ENCODE data around the gene ZSCAN18.

ZSCAN18 gene

DNA sequence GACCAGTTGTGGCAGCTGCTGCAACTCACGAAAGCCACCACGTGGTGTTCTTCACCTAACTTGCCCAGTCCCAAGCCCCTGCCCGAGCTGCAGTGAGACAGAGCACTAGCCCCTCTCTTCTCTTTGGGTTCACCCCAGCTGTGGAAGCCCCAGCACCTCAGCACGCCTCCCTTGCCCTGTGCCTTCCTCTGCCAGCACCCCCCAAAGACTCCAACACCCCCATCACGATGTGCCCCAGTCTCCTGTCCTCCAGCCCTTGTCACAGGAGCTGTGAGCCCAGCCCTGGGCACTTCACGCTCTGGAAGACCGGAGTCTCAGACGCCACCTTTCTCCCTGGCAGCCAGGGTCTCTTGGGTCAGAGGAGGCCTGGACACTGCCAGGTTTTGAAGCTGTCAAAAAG, 41.2 kb downstream of the ZSCAN18 start:
- DNase-seq, result no peak
- Histone ChIP-seq H3K9me3 (peaks cover 2 to 18% (median 3%) of the 10 kb centered on the region in 3 donors), H3K4me3 (no peak overlapping the region), H3K4me1 (peaks cover 0 to 12% (median 11%) of the 10 kb centered on the region in 4 donors), H3K27ac (no peak overlapping the region), H3K36me3 (no peaks in the 10 kb centered on the region), H3K27me3 (no peaks in the 10 kb centered on the region)
- intact Hi-C loops (cut with DNase I; ENCODE audit: low total_unique reads), result no loop called here
- TF ChIP-seq, protein P1, sequence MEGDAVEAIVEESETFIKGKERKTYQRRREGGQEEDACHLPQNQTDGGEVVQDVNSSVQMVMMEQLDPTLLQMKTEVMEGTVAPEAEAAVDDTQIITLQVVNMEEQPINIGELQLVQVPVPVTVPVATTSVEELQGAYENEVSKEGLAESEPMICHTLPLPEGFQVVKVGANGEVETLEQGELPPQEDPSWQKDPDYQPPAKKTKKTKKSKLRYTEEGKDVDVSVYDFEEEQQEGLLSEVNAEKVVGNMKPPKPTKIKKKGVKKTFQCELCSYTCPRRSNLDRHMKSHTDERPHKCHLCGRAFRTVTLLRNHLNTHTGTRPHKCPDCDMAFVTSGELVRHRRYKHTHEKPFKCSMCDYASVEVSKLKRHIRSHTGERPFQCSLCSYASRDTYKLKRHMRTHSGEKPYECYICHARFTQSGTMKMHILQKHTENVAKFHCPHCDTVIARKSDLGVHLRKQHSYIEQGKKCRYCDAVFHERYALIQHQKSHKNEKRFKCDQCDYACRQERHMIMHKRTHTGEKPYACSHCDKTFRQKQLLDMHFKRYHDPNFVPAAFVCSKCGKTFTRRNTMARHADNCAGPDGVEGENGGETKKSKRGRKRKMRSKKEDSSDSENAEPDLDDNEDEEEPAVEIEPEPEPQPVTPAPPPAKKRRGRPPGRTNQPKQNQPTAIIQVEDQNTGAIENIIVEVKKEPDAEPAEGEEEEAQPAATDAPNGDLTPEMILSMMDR (IDR thresholded peaks at IDR 0.05), result no peak

DNA sequence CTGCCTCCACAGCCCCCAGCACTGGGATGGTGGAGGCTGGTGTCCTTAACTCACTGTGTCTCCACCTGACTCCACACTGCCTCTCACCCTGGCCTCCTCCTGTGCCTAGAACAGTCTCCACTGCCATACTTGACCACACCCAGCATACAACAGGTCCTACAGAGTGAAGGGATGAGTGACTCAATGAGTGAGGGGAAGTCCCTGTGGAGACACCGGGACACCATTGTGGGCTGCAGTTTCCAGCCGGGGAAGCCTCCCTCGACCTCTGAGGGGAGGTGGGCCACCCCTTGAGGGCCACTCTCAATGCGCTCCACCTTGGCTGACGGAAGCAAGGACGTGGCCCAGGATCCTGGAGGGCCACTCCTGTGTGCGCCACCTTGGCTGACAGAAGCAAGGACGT, 41.8 kb downstream of the ZSCAN18 start:
- Histone ChIP-seq H3K36me3 (no peaks in the 10 kb centered on the region), H3K27ac (no peak overlapping the region), H3K4me3 (no peak overlapping the region), H3K4me1 (peaks cover 0 to 12% (median 11%) of the 10 kb centered on the region in 4 donors), H3K27me3 (no peaks in the 10 kb centered on the region), H3K9me3 (peaks cover 2 to 22% (median 5%) of the 10 kb centered on the region in 3 donors)
- DNase-seq, result no peak
- TF ChIP-seq, protein P1 (IDR thresholded peaks at IDR 0.05), result no peak
- intact Hi-C loops (cut with DNase I; ENCODE audit: low total_unique reads), result no loop called here

DNA sequence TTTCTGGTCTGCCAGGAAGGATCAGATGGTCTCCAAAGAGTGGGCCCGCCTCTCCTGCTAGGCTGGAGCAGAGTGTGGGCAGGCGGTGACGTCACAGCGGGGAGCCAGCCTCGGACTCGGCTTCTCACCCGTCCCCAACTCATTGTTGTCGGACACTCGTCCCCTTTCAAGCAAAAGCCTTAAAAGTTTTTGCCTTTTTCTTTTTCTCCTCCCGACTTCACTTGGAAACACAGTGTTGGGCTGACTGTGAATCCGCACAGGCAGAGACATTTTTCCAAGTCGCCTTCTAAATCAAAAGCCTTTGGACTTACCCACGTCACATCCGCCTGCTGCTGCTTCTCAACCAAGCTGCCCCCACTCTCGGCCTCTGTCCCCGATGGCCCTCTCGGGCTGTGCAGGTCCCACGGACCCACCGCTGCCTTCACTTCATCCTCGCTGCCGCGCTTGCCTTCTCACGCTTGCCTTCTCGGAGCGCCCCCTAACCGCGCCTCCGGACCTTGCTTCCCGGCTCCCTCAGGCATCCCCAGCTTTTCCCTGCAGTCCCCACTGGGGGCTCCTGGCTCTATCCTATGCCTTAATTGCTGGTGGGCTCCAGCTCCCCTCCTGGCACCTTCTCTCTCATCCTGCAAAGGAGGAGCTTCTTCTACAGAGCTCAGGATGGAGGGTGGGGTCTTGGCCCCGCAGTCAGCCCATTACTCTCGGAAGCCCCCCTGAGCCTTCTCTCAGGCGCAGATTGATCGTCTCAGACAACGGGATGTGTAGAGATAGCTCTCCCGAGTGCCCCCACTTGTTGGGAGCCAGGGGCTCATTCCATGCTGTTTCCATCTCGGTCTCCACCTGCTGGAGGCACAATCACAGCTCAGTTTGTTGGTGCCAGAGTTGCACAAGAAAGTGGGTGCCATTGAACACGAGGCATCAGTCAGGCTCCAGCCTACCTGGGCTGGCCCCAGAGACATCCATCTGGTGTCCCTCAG, 42.8 kb downstream of the ZSCAN18 start:
- Histone ChIP-seq H3K4me1 (peaks cover 0 to 12% (median 10%) of the 10 kb centered on the region in 4 donors), H3K4me3 (peak overlapping the region; percentile 33 to 36), H3K9me3 (peaks cover 2 to 29% (median 16%) of the 10 kb centered on the region in 3 donors), H3K27ac (peak overlapping the region in 1 of 2 donors; percentile 31), H3K36me3 (no peaks in the 10 kb centered on the region), H3K27me3 (no peaks in the 10 kb centered on the region)
- DNase-seq, result no peak
- TF ChIP-seq, protein P1 (IDR thresholded peaks at IDR 0.05), result no peak
- intact Hi-C loops (cut with DNase I; ENCODE audit: low total_unique reads), result no loop called here

DNA sequence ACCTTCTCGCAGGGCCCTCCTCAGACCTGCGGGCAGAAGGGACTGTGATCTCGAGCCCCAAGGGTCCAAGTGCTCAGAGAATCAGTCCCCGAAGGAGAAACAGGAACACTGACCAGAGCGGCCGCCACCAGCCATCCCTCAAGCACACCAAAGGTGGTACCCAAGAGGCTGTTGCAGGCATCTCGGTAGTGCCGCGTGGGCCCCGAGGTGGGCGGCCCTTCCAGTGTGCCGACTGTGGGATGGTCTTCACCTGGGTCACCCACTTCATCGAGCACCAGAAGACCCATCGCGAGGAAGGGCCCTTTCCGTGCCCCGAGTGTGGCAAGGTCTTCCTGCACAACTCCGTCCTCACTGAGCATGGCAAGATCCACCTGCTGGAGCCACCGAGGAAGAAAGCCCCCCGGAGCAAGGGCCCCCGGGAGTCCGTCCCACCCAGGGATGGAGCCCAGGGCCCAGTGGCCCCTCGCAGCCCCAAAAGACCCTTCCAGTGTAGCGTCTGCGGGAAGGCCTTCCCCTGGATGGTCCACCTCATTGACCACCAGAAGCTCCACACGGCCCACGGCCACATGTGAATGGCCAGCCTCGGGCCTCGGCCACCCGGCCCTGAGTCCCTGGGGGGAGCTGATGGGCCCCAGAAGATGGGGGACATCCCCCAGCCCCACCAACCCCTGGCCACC, 44.4 kb downstream of the ZSCAN18 start:
- H3K4me3 ChIP-seq, result no peak overlapping the region
- intact Hi-C loops (cut with DNase I; ENCODE audit: low total_unique reads), result no loop called here
- peaks cover 2 to 38% (median 28%) of the 10 kb centered on the region in 3 donors for H3K9me3 ChIP-seq

DNA sequence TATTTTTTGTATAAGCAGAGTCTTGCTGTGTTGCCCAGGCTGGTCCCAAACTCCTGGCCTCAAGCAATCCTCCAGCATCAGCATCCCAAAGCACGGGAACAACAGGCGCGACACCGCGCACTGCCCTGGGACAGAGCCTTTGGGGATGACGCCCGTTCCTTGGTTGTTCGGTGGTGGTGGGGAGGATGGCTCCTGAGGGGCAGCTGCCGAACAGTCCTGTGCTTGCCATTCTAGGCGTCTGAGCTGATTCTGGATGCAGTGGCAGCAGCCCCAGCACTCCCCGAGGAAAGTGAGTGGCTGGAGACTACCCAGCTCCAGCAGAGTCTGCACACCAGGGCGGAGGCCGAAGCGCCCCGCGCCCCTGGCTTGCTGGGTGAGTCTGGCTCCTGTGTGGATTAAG, 45.8 kb downstream of the ZSCAN18 start:
- peaks cover 2 to 49% (median 41%) of the 10 kb centered on the region in 3 donors for H3K9me3 ChIP-seq
- H3K27me3 ChIP-seq, result no peaks in the 10 kb centered on the region
- intact Hi-C loops (cut with DNase I; ENCODE audit: low total_unique reads), result no loop called here
- H3K4me1 ChIP-seq, result no peaks in the 10 kb centered on the region
- H3K36me3 ChIP-seq, result no peaks in the 10 kb centered on the region
- no peak overlapping the region for H3K4me3 ChIP-seq
- TF ChIP-seq, protein P1 (IDR thresholded peaks at IDR 0.05), result no peak
- DNase-seq, result no peak
- no peak overlapping the region for H3K27ac ChIP-seq

More for the DNA sequence above, 44.4 kb downstream of the ZSCAN18 start:
- Histone ChIP-seq H3K4me1 (peaks cover 0 to 2% (median 1%) of the 10 kb centered on the region in 4 donors), H3K27ac (no peak overlapping the region), H3K36me3 (no peaks in the 10 kb centered on the region), H3K27me3 (no peaks in the 10 kb centered on the region)
- DNase-seq, result no peak
- TF ChIP-seq, protein P1 (IDR thresholded peaks at IDR 0.05), result no peak

Measured in tibial artery (tissue), 4 donors.